Hematopoietic multipotent progenitor cell treated with erythropoietin and hydrocortisone succinate and interleukin-3 and kit ligand, for 8 days (in vitro differentiated cells): ENCODE results near the gene PIP5K1C.

Experiments
- DNase-seq: peaks from one replicate; pipeline ENCODE4 v3.0.0-alpha.2; 2015

The PIP5K1C gene

GRCh38 chr19:3693025-3693925 is 7.0 kb downstream of the PIP5K1C start:
- DNase-seq = no peak

DNA sequence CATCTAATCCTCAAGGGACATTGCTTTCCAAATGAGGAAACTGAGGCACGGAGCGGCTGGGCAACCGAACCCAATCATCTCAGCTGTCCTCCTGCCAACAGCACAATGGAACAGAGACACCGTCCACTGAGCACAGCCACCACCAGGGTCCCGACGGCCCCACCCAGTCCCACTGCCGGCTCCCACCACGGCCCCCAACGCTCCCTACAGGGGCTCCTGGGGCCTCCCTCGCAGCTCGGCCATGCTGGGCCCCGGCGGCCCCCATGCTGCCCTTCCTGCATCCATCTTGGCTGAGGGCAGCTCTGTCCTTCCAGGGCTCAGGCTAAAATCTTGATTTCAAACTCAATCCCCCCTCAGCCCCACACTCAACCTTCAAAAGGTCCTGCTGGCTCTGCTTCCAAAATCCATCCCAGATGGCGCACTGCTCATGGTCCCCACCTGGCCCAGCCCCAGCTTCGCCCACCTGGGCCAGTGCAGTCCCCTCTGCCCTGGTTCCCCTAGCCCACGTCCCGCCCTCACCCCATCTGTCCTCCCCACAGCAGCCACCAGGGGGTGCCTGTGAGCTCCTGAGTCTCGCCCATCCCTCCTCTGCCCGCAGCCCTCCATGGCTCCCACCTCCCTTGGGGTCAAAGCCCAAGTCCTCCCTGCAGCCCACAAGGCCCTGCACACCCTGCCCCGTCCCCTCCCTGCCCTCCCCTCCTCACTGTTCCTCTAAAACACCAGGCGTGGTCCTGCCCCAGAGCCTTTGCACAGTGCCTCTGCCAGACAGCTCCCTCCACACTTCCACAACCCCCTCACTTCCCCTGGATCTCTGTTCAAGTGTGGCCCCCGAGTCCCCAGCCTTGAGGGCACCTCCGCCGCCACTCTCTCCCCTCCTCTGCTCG is 7.9 kb downstream of the PIP5K1C start:
- peak; percentile 26 for DNase-seq

DNA sequence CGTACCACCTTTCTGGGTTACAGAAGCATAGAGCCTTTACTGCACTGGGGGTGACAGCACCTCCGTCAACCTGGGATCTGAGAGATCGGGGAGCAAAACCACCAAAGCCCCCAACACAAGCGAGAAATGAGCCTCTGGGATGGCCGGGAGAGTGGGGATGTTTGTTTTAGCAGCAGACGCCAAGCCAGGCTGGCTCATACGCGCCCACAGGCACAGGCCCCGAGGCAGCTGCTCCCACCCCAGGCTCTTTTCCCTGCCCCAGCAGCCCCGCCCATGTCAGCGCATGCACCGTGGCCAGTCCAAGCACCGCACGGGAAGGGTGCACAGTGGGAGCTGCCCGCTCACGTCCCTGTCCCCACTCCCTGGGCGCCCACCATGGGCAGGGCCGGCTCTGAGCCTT is 8.5 kb downstream of the PIP5K1C start:
- DNase-seq = no peak

DNA sequence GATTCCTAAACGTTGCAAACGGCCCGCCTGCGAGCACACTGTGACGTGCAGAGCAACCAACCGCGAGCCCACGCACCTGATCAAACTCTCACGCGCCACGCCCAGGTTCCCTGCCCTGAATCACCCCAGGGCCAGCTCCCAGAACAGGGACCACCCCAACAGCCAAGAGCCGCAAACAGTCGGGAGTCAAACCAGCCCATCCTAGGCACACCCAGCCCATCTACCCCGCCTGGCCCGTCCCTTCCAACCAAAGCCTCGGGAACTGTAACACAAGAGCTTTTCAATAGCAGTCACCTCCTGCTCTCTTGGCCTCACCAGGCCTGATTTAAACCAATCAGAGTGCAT is 8.9 kb downstream of the PIP5K1C start:
- no peak for DNase-seq

DNA sequence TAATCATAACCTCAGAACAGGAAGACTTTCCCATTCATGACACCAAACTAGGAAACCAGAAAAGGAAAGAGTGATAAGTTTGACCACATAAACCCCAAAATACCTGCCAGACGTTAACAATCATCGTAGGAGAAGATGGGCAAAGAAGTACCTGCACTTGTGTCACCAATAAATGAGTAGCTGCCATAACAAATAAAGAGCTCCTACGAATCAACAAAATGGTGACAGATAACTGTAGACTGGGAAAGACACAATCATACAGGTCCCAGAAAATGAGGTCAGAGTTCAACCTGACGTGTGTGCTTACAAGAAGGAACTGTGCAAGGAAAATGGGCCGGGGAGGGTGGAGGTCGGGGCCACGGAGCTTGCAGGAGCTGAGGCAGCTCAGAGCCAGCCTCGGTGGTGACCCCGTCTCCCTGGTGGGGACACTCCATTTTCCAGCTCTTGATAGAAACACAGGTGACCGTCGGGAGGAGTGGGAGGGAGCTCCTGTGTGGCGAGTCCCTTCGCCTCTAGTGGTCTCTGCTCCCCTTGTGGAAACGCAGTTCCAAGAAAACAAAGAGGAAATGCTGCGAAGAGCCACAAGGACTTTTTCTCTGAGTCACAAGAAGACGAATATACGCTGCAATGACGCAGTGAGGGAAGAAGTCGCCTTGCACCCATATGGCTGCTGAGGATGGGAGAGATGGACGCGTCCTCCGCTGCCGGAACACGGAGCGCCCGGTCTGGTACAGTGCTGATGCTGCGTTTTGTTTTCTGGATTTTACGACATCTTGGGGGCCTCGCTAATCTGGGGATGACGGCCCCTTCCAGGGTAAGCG is 9.5 kb downstream of the PIP5K1C start:
- DNase-seq = no peak

DNA sequence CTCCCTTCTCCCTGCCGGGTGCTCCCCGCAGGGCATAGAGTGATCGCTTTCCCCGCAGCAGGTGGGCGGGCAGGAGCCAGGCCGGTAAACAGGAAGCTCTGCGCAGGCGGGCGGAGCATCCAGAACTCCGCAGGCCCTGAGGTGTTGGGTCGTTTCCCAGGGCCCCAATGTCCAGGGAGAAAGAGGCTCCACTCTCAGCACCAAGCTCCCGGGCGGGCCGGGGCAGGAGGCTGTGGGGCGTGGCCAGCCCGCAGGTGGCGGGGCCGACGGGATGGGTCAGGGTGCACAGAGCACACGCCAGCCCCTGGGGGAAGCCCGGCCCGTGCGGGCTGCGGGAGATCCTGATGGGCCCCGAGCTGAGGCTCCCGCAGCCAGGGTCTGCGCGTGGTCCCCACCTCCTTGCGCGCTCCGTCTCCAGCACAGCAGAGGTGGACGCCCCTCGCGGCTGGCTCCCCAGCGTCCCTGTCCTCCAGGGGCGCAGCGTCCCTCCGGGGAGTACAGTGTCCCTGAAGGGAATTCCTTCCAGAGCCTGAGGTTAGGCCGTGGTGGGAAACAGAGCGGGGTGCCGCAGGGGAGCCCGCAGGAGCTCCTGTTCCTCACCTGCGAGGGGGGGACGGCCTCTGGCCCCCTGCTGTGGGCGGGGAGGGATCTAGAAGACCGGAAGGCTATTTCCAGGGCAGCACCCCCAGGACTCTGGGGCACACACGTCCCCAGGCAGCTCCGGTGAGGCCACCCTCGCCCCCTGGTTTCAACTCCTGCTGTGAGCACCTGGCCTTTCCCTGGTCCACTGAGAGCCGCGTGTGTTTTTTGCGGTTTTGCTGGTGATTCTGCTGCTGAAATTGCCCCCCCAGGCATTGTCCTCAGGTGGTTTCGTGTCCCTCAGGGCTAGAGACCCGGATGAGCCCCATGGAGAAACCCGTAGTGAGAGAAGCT is 12.2 kb downstream of the PIP5K1C start:
- DNase-seq = no peak

DNA sequence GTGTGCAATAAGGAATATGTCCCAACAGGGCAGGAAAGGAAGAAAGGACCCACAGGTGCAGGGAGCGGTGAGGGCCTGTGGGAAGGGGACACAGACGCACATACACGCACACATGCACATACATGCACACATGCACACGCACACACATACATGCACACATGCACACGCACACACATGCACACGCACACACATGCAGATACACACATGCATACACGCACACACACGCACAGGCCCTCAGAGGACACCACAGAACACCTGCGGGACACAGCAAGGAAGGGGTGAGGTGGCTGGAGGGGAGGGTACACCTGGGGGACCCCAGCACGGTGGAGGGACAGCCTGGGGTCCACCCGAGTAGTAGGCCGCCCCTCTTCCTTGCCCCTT is 12.9 kb downstream of the PIP5K1C start:
- no peak for DNase-seq

- DNase-seq = no peak
These were observed 15.4 kb downstream of the PIP5K1C start for GRCh38 chr19:3684817-3685410.

GRCh38 chr19:3684054-3684816 is 16.0 kb downstream of the PIP5K1C start:
- DNase-seq = no peak

- no peak for DNase-seq
These were observed 16.7 kb downstream of the PIP5K1C start for GRCh38 chr19:3683405-3684053.

GRCh38 chr19:3682741-3683404 is 17.4 kb downstream of the PIP5K1C start:
- DNase-seq = no peak

- no peak for DNase-seq
These were observed 18.0 kb downstream of the PIP5K1C start for GRCh38 chr19:3682286-3682685.

- DNase-seq = no peak
These were observed 19.3 kb downstream of the PIP5K1C start for GRCh38 chr19:3680939-3681338.

- no peak for DNase-seq
These were observed 20.7 kb downstream of the PIP5K1C start for GRCh38 chr19:3679581-3679980.

GRCh38 chr19:3679138-3679537 is 21.1 kb downstream of the PIP5K1C start:
- no peak for DNase-seq

DNA sequence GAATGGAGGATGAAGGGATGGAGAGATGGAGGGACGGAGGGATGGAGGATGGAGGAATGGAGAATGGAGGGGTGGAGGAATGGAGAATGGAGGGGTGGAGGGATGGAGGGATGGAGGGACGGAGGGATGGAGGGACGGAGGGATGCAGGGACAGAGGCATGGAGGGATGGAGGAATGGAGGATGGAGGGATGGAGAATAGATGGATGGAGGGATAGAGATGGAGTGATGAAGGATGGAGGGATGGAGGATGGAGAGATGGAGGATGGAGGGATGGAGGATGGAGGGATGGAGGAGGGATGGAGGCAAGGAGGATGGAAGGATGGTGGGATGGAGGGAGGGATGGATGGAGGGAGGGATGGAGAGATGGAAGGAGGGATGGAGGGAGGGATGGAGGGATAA is 22.1 kb downstream of the PIP5K1C start:
- DNase-seq = no peak

- DNase-seq = no peak
These were observed 25.3 kb downstream of the PIP5K1C start for GRCh38 chr19:3674784-3675543.

- DNase-seq = no peak
These were observed 26.5 kb downstream of the PIP5K1C start for GRCh38 chr19:3673506-3674439.
